NB4 (cell line): ENCODE data around the gene CNEP1R1.
A peak's percentile ranks its signal among the peaks of the same experiment; 100 is the strongest.

Experiments used
- DNase-seq: peaks from one replicate; pipeline ENCODE4 v3.0.0; 2010; ENCODE audit warnings: low read depth
- H3K4me3 ChIP-seq: one replicate; pipeline ENCODE4 v1.5.1; 2011; ENCODE audit warnings: mild to moderate bottlenecking, low read depth, low read length, moderate library complexity
- CTCF ChIP-seq: IDR thresholded peaks from one replicate; pipeline ENCODE4 v1.5.1; 2012; ENCODE audit warnings: low read depth, low read length
- MAX ChIP-seq: IDR thresholded peaks from 2 replicates; pipeline ENCODE4 v1.6.1; 2011; ENCODE audit warnings: low read depth, low read length
- MYC ChIP-seq: IDR thresholded peaks from 2 replicates; pipeline ENCODE4 v1.6.1; 2011; ENCODE audit warnings: low read depth, low read length
- POLR2A ChIP-seq: IDR thresholded peaks from 2 replicates; pipeline ENCODE4 v1.6.1; 2011; ENCODE audit warnings: mild to moderate bottlenecking; ENCODE audit not compliant: insufficient read length; ENCODE audit errors: extremely low read depth

CNEP1R1 gene

GRCh38 chr16:50021544-50021943 lies 3.5 kb upstream of the CNEP1R1 start:
- no peak overlapping the region for H3K4me3 ChIP-seq
- TF ChIP-seq MYC (no peak), CTCF (peak; percentile 29)
- DNase-seq = peak; percentile 50

GRCh38 chr16:50023641-50024040 lies 1.4 kb upstream of the CNEP1R1 start:
- no peak overlapping the region for H3K4me3 ChIP-seq
- DNase-seq = no peak
- TF ChIP-seq MAX (no peak), POLR2A (no peak), CTCF (no peak), MYC (no peak)

DNA sequence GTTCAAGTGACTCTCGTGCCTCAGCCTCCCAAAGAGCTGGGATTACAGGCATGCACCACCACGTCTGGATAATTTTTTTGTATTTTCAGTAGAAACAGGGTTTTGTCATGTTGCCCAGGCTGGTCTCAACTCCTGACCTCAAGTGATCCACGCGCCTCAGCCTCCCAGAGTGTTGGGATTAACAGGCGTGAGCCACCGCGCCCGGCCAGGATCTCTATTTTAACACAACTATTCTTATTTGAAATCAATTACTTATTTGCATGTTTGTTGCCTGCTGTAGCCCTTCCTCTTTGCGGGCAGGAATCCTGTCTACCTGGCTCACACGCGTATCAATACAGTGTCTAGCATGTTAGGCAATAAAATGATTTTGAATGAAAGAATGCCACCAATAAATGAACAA lies 818 bp upstream of the CNEP1R1 start:
- H3K4me3 ChIP-seq = no peak overlapping the region
- no peak for TF ChIP-seq MYC
- TF ChIP-seq MAX = no peak
- no peak for TF ChIP-seq POLR2A
- no peak for TF ChIP-seq CTCF
- DNase-seq = no peak

- TF ChIP-seq MYC (no peak), CTCF (no peak), MAX (no peak), POLR2A (no peak)
- H3K4me3 ChIP-seq = peak overlapping the region; percentile 94
- peak; percentile 52 for DNase-seq
Measured at GRCh38 chr16:50025537-50025931, 509 bp downstream of the CNEP1R1 start.

- TF ChIP-seq POLR2A (no peak), MAX (no peak), MYC (no peak), CTCF (no peak)
- no peak for DNase-seq
- H3K4me3 ChIP-seq = no peak overlapping the region
Measured at GRCh38 chr16:50027829-50028228, 2.8 kb downstream of the CNEP1R1 start.

GRCh38 chr16:50035468-50035992 lies 10.5 kb downstream of the CNEP1R1 start:
- no peak for DNase-seq
- TF ChIP-seq MYC (no peak), MAX (no peak), POLR2A (no peak), CTCF (no peak)
- no peak overlapping the region for H3K4me3 ChIP-seq
